ENCODE measurements around the gene CCDC88A.

DNA sequence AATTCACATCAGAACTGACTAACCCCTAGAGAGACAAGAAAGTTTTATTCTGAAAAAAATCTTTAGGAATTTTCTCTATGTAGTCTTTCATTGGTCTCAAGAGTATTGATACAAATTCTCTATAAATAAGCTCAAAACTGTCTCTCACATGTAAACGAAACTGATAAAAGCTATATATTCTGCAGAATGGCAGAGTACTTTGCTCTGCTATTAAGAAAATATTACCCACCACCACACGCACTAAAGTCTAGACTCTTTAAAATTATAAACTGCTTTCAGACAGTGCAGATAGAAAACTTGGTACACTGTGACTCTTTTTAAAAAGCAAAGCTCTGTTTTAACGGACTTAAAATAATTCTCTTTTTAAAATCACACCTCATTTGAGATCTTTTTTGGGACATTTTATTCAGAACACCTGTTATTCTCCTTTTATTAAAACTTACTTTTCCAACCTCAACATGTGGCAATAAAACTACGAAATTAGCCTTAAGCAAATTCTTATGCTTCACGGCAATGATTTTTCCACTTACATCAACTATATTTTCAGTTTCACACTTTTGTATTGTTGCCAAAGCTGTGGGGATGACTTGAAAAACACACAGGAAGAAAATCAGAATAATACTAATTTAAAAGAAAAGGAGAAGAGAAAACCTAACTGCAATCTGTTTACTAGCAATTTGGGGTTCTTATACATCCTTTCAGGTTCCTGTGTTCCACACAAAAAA, 58.0 kb downstream of the CCDC88A start:
- TF ChIP-seq EZH2 (IDR thresholded peaks at IDR 0.05; ENCODE audit: low read length, missing control alignments): no peak
- TF ChIP-seq, protein P1, sequence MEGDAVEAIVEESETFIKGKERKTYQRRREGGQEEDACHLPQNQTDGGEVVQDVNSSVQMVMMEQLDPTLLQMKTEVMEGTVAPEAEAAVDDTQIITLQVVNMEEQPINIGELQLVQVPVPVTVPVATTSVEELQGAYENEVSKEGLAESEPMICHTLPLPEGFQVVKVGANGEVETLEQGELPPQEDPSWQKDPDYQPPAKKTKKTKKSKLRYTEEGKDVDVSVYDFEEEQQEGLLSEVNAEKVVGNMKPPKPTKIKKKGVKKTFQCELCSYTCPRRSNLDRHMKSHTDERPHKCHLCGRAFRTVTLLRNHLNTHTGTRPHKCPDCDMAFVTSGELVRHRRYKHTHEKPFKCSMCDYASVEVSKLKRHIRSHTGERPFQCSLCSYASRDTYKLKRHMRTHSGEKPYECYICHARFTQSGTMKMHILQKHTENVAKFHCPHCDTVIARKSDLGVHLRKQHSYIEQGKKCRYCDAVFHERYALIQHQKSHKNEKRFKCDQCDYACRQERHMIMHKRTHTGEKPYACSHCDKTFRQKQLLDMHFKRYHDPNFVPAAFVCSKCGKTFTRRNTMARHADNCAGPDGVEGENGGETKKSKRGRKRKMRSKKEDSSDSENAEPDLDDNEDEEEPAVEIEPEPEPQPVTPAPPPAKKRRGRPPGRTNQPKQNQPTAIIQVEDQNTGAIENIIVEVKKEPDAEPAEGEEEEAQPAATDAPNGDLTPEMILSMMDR (conservative IDR thresholded peaks at IDR 0.05 in 1 of 2, IDR thresholded peaks at IDR 0.05 in 1 of 2; ENCODE audit: low read depth in 1 of 2, low read length in 2 of 2): no peak

Data from fibroblast of lung (primary cell).